Common myeloid progenitor, CD34-positive (primary cell): Measurements from ENCODE around the gene TUBGCP3.

Experiments used
- CTCF ChIA-PET: fragments of 350-600 bp; sonication (Branson Sonifier 250); formaldehyde crosslinking; loops from one replicate; lab custom pipeline; 2021; ENCODE audit warnings: antibody characterized with exemption; lab: Charles Lee
- POLR2A ChIA-PET: fragments of 350-600 bp; sonication (Branson Sonifier 250); formaldehyde crosslinking; loops from one replicate; lab custom pipeline; 2021; ENCODE audit warnings: antibody characterized with exemption; lab: Charles Lee
- DNase-seq, 3 donors: peaks; one replicate each; pipeline versions ENCODE4 v3.0.0 to v3.0.0-alpha.2; 2013
- H3K27ac ChIP-seq, 2 experiments: 1 replicate in 1 of 2; 2 replicates in 1 of 2; pipeline ENCODE4 v1.7.0; 2013; ENCODE audit warnings: inconsistent platforms in 2 of 2, low read length in 2 of 2, mild to moderate bottlenecking in 2 of 2, low read depth in 1 of 2, moderate library complexity in 1 of 2; ENCODE audit not compliant: severe bottlenecking in 2 of 2, insufficient read depth in 1 of 2, poor library complexity in 1 of 2
- H3K27me3 ChIP-seq, 5 experiments: replicated peaks in 2 of 5; 1 replicate in 3 of 5; 2 replicates in 2 of 5; pipeline versions ENCODE4 v1.6.1 to v1.7.0; 2013; ENCODE audit warnings: low read length in 4 of 5, mild to moderate bottlenecking in 2 of 5, moderate library complexity in 2 of 5, inconsistent platforms in 1 of 5; ENCODE audit not compliant: insufficient read depth in 5 of 5, control insufficient read depth in 4 of 5
- H3K36me3 ChIP-seq, 4 experiments: 1 replicate in 2 of 4; 2 replicates in 2 of 4; pipeline versions ENCODE4 v1.6.1 to v1.7.0; 2013; ENCODE audit warnings: low read length in 3 of 4, control low read depth in 1 of 4, mild to moderate bottlenecking in 1 of 4; ENCODE audit not compliant: control insufficient read depth in 4 of 4, insufficient read depth in 4 of 4
- H3K4me1 ChIP-seq, 4 experiments: 1 replicate in 3 of 4; 2 replicates in 1 of 4; pipeline versions ENCODE4 v1.6.1 to v1.7.1; 2013; ENCODE audit warnings: low read length in 3 of 4, mild to moderate bottlenecking in 3 of 4, control low read depth in 1 of 4, inconsistent platforms in 1 of 4, moderate library complexity in 1 of 4; ENCODE audit not compliant: control insufficient read depth in 4 of 4, insufficient read depth in 4 of 4; ENCODE audit errors: control extremely low read depth in 1 of 4
- H3K4me3 ChIP-seq, 7 experiments: 1 replicate in 4 of 7; 2 replicates in 3 of 7; pipeline versions ENCODE4 v1.5.1 to v1.7.0; 2013; ENCODE audit warnings: mild to moderate bottlenecking in 7 of 7, low read length in 6 of 7, moderate library complexity in 6 of 7, inconsistent platforms in 2 of 7, low read depth in 2 of 7, control low read depth in 1 of 7; ENCODE audit not compliant: insufficient read depth in 4 of 7, control insufficient read depth in 1 of 7; ENCODE audit errors: extremely low read depth in 1 of 7
- H3K9me3 ChIP-seq, 5 experiments: 1 replicate in 4 of 5; 2 replicates in 1 of 5; pipeline versions ENCODE4 v1.6.1 to v1.7.1; 2013; ENCODE audit warnings: low read length in 4 of 5, mild to moderate bottlenecking in 2 of 5, inconsistent platforms in 1 of 5, low read depth in 1 of 5, moderate library complexity in 1 of 5; ENCODE audit not compliant: control insufficient read depth in 4 of 5, insufficient read depth in 2 of 5; ENCODE audit errors: control extremely low read depth in 1 of 5
- WGBS: methylation state at CpG from one replicate; pipeline ENCODE4 v1.1.5; 2013; ENCODE audit not compliant: insufficient coverage; 5-methylcytosine and 5-hydroxymethylcytosine counted together

Gene TUBGCP3

GRCh38 chr13:112522578-112522977 is 65.4 kb downstream of the TUBGCP3 start:
- Histone ChIP-seq H3K27me3 (no peaks in the 10 kb centered on the region), H3K4me3 (no peak overlapping the region), H3K4me1 (no peaks in the 10 kb centered on the region), H3K9me3 (no peaks in the 10 kb centered on the region), H3K36me3 (peaks cover 17 to 73% (median 52%) of the 10 kb centered on the region in 4 experiments), H3K27ac (no peak overlapping the region)
- DNase-seq, result no peak
- CTCF ChIA-PET, result interaction anchor here (1.4 to 1.9 kb wide), 2 partner anchors 11 to 69 kb away, joined by 4 to 5 read pairs; no protein-coding TSS in a partner anchor
- 100% methylated on average over 5 of the region's 5 CpGs for WGBS
- POLR2A ChIA-PET, result no interaction called here

- POLR2A ChIA-PET, result no interaction called here
- H3K36me3 ChIP-seq, result peaks cover 15 to 79% (median 59%) of the 10 kb centered on the region in 4 experiments
- no peak overlapping the region for H3K4me3 ChIP-seq
- WGBS, result 100% methylated on average over 3 of the region's 3 CpGs
- no peaks in the 10 kb centered on the region for H3K27me3 ChIP-seq
- H3K4me1 ChIP-seq, result no peaks in the 10 kb centered on the region
- no peak for DNase-seq
- H3K27ac ChIP-seq, result no peak overlapping the region
- no peaks in the 10 kb centered on the region for H3K9me3 ChIP-seq
- CTCF ChIA-PET, result interaction anchor here (0.6 to 1.9 kb wide), 7 partner anchors 10 to 869 kb away, joined by 3 to 8 read pairs (median 4); no protein-coding TSS in a partner anchor
Measured at GRCh38 chr13:112521073-112521685, 66.8 kb downstream of the TUBGCP3 start.

GRCh38 chr13:112519517-112520060 is 68.4 kb downstream of the TUBGCP3 start:
- WGBS, result 98% methylated on average over 18 of the region's 20 CpGs
- Histone ChIP-seq H3K27ac (no peak overlapping the region), H3K36me3 (peaks cover 12 to 77% (median 59%) of the 10 kb centered on the region in 4 experiments), H3K4me3 (no peak overlapping the region), H3K4me1 (no peaks in the 10 kb centered on the region), H3K9me3 (no peaks in the 10 kb centered on the region), H3K27me3 (no peaks in the 10 kb centered on the region)
- CTCF ChIA-PET, result no interaction called here
- POLR2A ChIA-PET, result no interaction called here
- no peak for DNase-seq

GRCh38 chr13:112516218-112516617 is 71.7 kb downstream of the TUBGCP3 start:
- H3K9me3 ChIP-seq, result no peaks in the 10 kb centered on the region
- ChIA-PET POLR2A (no interaction called here), CTCF (no interaction called here)
- no peak overlapping the region for H3K4me3 ChIP-seq
- H3K27me3 ChIP-seq, result no peaks in the 10 kb centered on the region
- WGBS, result 98% methylated on average over 12 of the region's 13 CpGs
- H3K27ac ChIP-seq, result no peak overlapping the region
- H3K4me1 ChIP-seq, result no peaks in the 10 kb centered on the region
- DNase-seq, result no peak
- H3K36me3 ChIP-seq, result peaks cover 11 to 67% (median 48%) of the 10 kb centered on the region in 4 experiments

- WGBS, result 98% methylated on average over 4 of the region's 6 CpGs
- no peak overlapping the region for H3K4me3 ChIP-seq
- H3K27me3 ChIP-seq, result no peaks in the 10 kb centered on the region
- H3K27ac ChIP-seq, result no peak overlapping the region
- H3K4me1 ChIP-seq, result no peaks in the 10 kb centered on the region
- H3K9me3 ChIP-seq, result no peaks in the 10 kb centered on the region
- peaks cover 6 to 68% (median 46%) of the 10 kb centered on the region in 4 experiments for H3K36me3 ChIP-seq
- DNase-seq, result no peak
- ChIA-PET POLR2A (no interaction called here), CTCF (interaction anchor here (1.0 to 1.3 kb wide), 2 partner anchors 21 to 93 kb away, joined by 3 to 4 read pairs; no protein-coding TSS in a partner anchor)
Measured at GRCh38 chr13:112513761-112514160, 74.2 kb downstream of the TUBGCP3 start.

- 98% methylated on average over 3 of the region's 10 CpGs for WGBS
- Histone ChIP-seq H3K4me1 (no peaks in the 10 kb centered on the region), H3K4me3 (no peak overlapping the region), H3K36me3 (peaks cover 7 to 72% (median 48%) of the 10 kb centered on the region in 4 experiments), H3K27ac (no peak overlapping the region), H3K9me3 (no peaks in the 10 kb centered on the region), H3K27me3 (no peaks in the 10 kb centered on the region)
- DNase-seq, result no peak
- ChIA-PET POLR2A (no interaction called here), CTCF (interaction anchor here (0.8 to 2.4 kb wide), 7 partner anchors 10 to 362 kb away, joined by 3 to 6 read pairs (median 4); no protein-coding TSS in a partner anchor)
Measured at GRCh38 chr13:112510987-112511685, 76.8 kb downstream of the TUBGCP3 start.
